ENCODE results near the gene TSPAN15. TPM values are rescaled to one million over a fixed set of nuclear protein-coding genes. Genes with fewer than 3 reads are reported as not detected.

TSPAN15 gene
- total RNA-seq, 6 experiments from 2014 or later: 2.3 to 8.3 (median 3.3) TPM

DNA sequence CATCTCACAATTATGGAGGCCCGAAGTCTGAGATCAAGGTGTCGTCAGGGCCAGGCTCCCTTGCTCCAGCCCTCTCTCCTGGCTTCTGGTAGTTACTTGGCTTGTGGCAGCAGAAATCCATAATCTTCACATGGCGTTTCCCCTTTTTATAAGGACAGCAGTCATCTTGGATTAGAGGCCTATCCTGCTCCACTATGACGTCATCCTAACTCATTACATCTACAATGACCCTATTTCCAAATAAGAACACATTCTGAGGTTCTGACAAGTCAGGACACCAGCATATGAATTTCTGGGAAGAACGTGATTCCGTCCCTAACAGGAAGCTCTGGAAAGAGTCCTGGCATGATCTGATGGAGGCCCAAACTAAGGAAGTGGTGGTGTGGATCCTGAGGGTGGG lies 86.2 kb downstream of the TSPAN15 start:
- Histone ChIP-seq H3K4me1 (no peaks in the 10 kb centered on the region), H3K27ac (no peak overlapping the region), H3K27me3 (no peaks in the 10 kb centered on the region), H3K9me3 (no peaks in the 10 kb centered on the region), H3K4me3 (no peak overlapping the region), H3K36me3 (no peaks in the 10 kb centered on the region)
- intact Hi-C loops (cut with DNase I): no loop called here
- WGBS (ENCODE audit: insufficient coverage, low coverage, low lambda C conversion rate, missing lambda C conversion rate): 91% methylated on average over 6 of the region's 6 CpGs
- TF ChIP-seq, protein P1, sequence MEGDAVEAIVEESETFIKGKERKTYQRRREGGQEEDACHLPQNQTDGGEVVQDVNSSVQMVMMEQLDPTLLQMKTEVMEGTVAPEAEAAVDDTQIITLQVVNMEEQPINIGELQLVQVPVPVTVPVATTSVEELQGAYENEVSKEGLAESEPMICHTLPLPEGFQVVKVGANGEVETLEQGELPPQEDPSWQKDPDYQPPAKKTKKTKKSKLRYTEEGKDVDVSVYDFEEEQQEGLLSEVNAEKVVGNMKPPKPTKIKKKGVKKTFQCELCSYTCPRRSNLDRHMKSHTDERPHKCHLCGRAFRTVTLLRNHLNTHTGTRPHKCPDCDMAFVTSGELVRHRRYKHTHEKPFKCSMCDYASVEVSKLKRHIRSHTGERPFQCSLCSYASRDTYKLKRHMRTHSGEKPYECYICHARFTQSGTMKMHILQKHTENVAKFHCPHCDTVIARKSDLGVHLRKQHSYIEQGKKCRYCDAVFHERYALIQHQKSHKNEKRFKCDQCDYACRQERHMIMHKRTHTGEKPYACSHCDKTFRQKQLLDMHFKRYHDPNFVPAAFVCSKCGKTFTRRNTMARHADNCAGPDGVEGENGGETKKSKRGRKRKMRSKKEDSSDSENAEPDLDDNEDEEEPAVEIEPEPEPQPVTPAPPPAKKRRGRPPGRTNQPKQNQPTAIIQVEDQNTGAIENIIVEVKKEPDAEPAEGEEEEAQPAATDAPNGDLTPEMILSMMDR (IDR thresholded peaks at IDR 0.05): no peak
- TF ChIP-seq POLR2A (IDR thresholded peaks at IDR 0.05): no peak
- no peak for DNase-seq
- ATAC-seq: no peak

DNA sequence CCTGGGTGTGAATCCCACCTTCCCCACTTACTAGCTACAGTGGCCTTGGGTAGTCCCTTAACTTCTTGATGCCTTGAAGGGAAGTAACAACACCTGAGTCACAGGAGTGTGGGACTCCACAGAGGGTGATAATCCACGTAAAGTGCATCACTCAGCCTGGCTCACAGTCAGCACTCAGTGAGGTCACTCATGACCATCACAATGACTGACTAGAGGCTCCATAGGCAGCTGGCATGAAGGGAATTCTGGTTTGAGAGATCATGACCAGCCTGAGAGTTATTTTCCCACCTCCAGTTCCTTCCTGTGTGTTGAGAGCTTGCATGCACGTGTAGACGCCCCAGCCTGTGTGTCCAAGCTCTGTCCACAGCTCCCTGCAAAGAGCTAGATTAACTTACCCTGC lies 87.2 kb downstream of the TSPAN15 start:
- Histone ChIP-seq H3K36me3 (no peaks in the 10 kb centered on the region), H3K9me3 (no peaks in the 10 kb centered on the region), H3K27me3 (no peaks in the 10 kb centered on the region), H3K4me1 (no peaks in the 10 kb centered on the region), H3K4me3 (no peak overlapping the region), H3K27ac (no peak overlapping the region)
- DNase-seq (no peak), ATAC-seq (no peak)
- 63% methylated on average over 2 of the region's 3 CpGs for WGBS (ENCODE audit: insufficient coverage, low coverage, low lambda C conversion rate, missing lambda C conversion rate)
- TF ChIP-seq POLR2A (IDR thresholded peaks at IDR 0.05): no peak
- TF ChIP-seq, protein P1 (IDR thresholded peaks at IDR 0.05): no peak
- intact Hi-C loops (cut with DNase I): no loop called here

DNA sequence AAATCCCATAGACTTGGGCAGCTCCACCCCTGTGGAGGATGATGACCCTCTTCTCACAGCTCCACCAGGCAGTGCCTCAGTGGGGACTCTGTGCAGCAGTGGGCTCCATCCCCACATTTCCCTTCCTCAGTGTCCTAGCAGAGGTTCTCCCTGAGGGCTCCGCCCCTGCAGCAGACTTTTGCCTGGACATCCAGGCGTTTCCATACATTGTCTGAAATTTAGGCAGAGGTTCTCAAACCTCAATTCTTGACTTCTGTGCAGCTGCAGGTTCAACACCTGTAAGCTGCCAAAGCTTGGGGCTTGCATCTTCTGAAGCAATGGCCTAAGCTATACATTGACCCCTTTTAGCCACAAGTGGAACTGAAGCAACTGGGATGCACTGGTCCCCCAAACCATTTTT lies 90.2 kb downstream of the TSPAN15 start:
- no peak for TF ChIP-seq POLR2A (IDR thresholded peaks at IDR 0.05)
- TF ChIP-seq, protein P1 (IDR thresholded peaks at IDR 0.05): no peak
- Histone ChIP-seq H3K4me3 (no peak overlapping the region), H3K27me3 (no peaks in the 10 kb centered on the region), H3K9me3 (no peaks in the 10 kb centered on the region), H3K27ac (no peak overlapping the region), H3K4me1 (no peaks in the 10 kb centered on the region), H3K36me3 (no peaks in the 10 kb centered on the region)
- WGBS (ENCODE audit: insufficient coverage, low coverage, low lambda C conversion rate, missing lambda C conversion rate): no CpG with 5 or more reads among the region's 2 CpGs
- DNase-seq: no peak
- intact Hi-C loops (cut with DNase I): no loop called here
- ATAC-seq: no peak

DNA sequence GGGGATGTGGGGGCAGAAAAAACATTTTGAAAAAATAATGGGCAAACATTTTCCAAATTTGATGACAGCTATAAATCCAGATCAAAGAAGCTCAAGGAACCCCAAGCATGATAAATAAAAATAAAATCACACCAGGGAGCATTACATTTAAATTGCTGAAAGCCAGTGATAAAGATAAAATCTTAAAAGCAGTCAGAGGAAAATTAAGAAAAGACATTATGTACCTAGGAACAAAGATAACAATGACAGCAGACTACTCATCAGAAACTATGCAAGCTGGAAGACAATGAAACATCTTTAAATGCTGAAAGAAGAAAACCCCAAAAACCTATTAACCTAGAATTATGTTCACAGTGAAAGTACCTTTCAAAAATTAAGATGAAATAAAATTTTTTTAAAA lies 98.7 kb downstream of the TSPAN15 start:
- Histone ChIP-seq H3K36me3 (no peaks in the 10 kb centered on the region), H3K27me3 (no peaks in the 10 kb centered on the region), H3K4me3 (no peak overlapping the region), H3K9me3 (peaks cover 0 to 9% (median 4%) of the 10 kb centered on the region in 4 donors), H3K27ac (no peak overlapping the region), H3K4me1 (no peaks in the 10 kb centered on the region)
- ATAC-seq (no peak), DNase-seq (no peak)
- intact Hi-C loops (cut with DNase I): no loop called here
- TF ChIP-seq, protein P1 (IDR thresholded peaks at IDR 0.05): no peak
- no peak for TF ChIP-seq POLR2A (IDR thresholded peaks at IDR 0.05)

DNA sequence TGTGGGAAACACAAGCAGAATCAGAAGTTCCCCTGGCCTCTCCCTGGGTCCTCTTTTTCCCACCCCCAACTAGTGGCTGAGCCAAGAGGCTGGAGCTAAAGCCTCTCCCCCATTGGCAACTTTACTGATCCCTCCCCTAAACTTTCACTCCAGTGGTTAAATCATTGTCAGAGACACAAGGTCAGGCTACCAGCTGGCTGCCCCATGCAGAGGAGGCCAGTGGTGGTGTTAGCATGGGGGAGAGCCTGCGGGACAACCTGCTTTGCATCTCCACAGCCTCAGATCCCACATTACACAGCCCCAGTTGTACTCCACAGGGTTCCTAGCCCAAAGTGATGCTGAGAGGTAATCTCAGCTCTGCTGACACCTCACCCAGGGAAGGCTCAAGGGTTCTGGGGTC lies 101.0 kb downstream of the TSPAN15 start:
- no peak for DNase-seq
- no peak for ATAC-seq
- H3K27me3 ChIP-seq: no peaks in the 10 kb centered on the region
- H3K9me3 ChIP-seq: peaks cover 0 to 9% (median 4%) of the 10 kb centered on the region in 4 donors
- no peaks in the 10 kb centered on the region for H3K4me1 ChIP-seq
- H3K27ac ChIP-seq: no peak overlapping the region
- WGBS (ENCODE audit: insufficient coverage, low coverage, low lambda C conversion rate, missing lambda C conversion rate): 57% methylated on average over 1 of the region's 1 CpG
- TF ChIP-seq, protein P1 (IDR thresholded peaks at IDR 0.05): no peak
- no peak for TF ChIP-seq POLR2A (IDR thresholded peaks at IDR 0.05)
- no peak overlapping the region for H3K4me3 ChIP-seq
- intact Hi-C loops (cut with DNase I): no loop called here
- no peaks in the 10 kb centered on the region for H3K36me3 ChIP-seq

Data from right lobe of liver (tissue), 6 donors.